Urinary bladder (tissue), 4 donors: ENCODE results near the gene PCDHGA9. TPM values are rescaled to one million over a fixed set of nuclear protein-coding genes. Genes with fewer than 3 reads are reported as not detected.
"Not testable (repeated sequence)": the region's sequence is repeated elsewhere in the genome, so short reads cannot be mapped to it uniquely, and the experiment has no call there.

Experiments
- DNase-seq: peaks from one replicate; pipeline ENCODE4 v3.0.0-alpha.2; 2015; ENCODE audit errors: extremely low spot score
- H3K27ac ChIP-seq: one replicate; pipeline ENCODE4 v1.5.1; 2013; ENCODE audit warnings: low read depth, mild to moderate bottlenecking, moderate library complexity
- H3K36me3 ChIP-seq: one replicate; pipeline ENCODE4 v1.6.1; 2013; ENCODE audit warnings: mild to moderate bottlenecking, moderate library complexity; ENCODE audit not compliant: insufficient read depth
- H3K4me1 ChIP-seq: one replicate; pipeline ENCODE4 v1.6.1; 2013; ENCODE audit warnings: mild to moderate bottlenecking, moderate library complexity; ENCODE audit not compliant: insufficient read depth
- H3K4me3 ChIP-seq: one replicate; pipeline ENCODE4 v1.5.1; 2013; ENCODE audit warnings: low read depth, low read length
- WGBS: extraction: QIAGEN DNeasy Blood & Tissue Kit; methylation state at CpG from one replicate; pipeline ENCODE4 v1.1.7; 2013; 5-methylcytosine and 5-hydroxymethylcytosine counted together
- polyA plus RNA-seq: library from polyadenylated mRNA; stranded (reverse); fragments of 200-250 nt; gene quantifications from one replicate; pipeline ENCODE4 v1.2.3, GENCODE V29; 2013
- total RNA-seq: library from RNA; depleted of rRNA; stranded (reverse); fragments of >200 nt; gene quantifications from one replicate; pipeline ENCODE4 v1.2.3, GENCODE V29; 2014
- donor health status: healthy with polysubstance abuse.
- donor health status: healthy.

Gene PCDHGA9
- total and polyA plus RNA-seq, 2 donors: 3.1 to 12.5 TPM

GRCh38 chr5:141432726-141433125, 30.1 kb downstream of the PCDHGA9 start:
- not testable (repeated sequence) for H3K4me3 ChIP-seq, H3K4me1 ChIP-seq, H3K36me3 ChIP-seq, H3K27ac ChIP-seq, DNase-seq
- WGBS: 25% methylated on average over 29 of the region's 29 CpGs

- Histone ChIP-seq H3K36me3 (no peaks in the 10 kb centered on the region), H3K4me3 (no peak overlapping the region), H3K4me1 (no peaks in the 10 kb centered on the region), H3K27ac (no peak overlapping the region)
- no peak for DNase-seq
- WGBS: 76% methylated on average over 2 of the region's 2 CpGs
Observed at GRCh38 chr5:141434006-141434405, 31.4 kb downstream of the PCDHGA9 start.

GRCh38 chr5:141437221-141437620, 34.6 kb downstream of the PCDHGA9 start:
- Histone ChIP-seq H3K27ac (no peak overlapping the region), H3K36me3 (no peaks in the 10 kb centered on the region), H3K4me1 (no peaks in the 10 kb centered on the region), H3K4me3 (no peak overlapping the region)
- DNase-seq: no peak
- WGBS: 92% methylated on average over 2 of the region's 2 CpGs

- H3K36me3 ChIP-seq: no peaks in the 10 kb centered on the region
- WGBS: 62% methylated on average over 10 of the region's 10 CpGs
- DNase-seq: no peak
- H3K4me3 ChIP-seq: no peak overlapping the region
- H3K27ac ChIP-seq: no peak overlapping the region
- H3K4me1 ChIP-seq: no peaks in the 10 kb centered on the region
Observed at GRCh38 chr5:141439411-141440141, 37.0 kb downstream of the PCDHGA9 start.

GRCh38 chr5:141440341-141440740, 37.8 kb downstream of the PCDHGA9 start:
- Histone ChIP-seq H3K4me1 (no peaks in the 10 kb centered on the region), H3K4me3 (no peak overlapping the region), H3K36me3 (no peaks in the 10 kb centered on the region), H3K27ac (no peak overlapping the region)
- DNase-seq: no peak
- 95% methylated on average over 9 of the region's 9 CpGs for WGBS

GRCh38 chr5:141441571-141442170, 39.1 kb downstream of the PCDHGA9 start:
- 44% methylated on average over 50 of the region's 50 CpGs for WGBS
- Histone ChIP-seq H3K36me3 (no peaks in the 10 kb centered on the region), H3K27ac (no peak overlapping the region), H3K4me1 (no peaks in the 10 kb centered on the region), H3K4me3 (no peak overlapping the region)
- no peak for DNase-seq

Other genes with a start within 250 kb of the PCDHGA9 start
Only the 30 nearest of the 37 such genes appear.
- 2.4 TPM for gene PCDHB9, start 215.6 kb upstream of the PCDHGA9 start, total RNA-seq
- gene PCDHB9, start 215.6 kb upstream of the PCDHGA9 start, polyA plus RNA-seq: 1.2 TPM
- 5.0 TPM for gene PCDHB10, start 210.4 kb upstream of the PCDHGA9 start, total RNA-seq
- gene PCDHB10, start 210.4 kb upstream of the PCDHGA9 start, polyA plus RNA-seq: 5.1 TPM
- 7.3 TPM for gene PCDHB11, start 203.2 kb upstream of the PCDHGA9 start, total RNA-seq
- gene PCDHB11, start 203.2 kb upstream of the PCDHGA9 start, polyA plus RNA-seq: 2.8 TPM
- gene PCDHB12, start 194.1 kb upstream of the PCDHGA9 start, total RNA-seq: 6.9 TPM
- gene PCDHB12, start 194.1 kb upstream of the PCDHGA9 start, polyA plus RNA-seq: 3.4 TPM
- 5.9 TPM for gene PCDHB13, start 188.9 kb upstream of the PCDHGA9 start, total RNA-seq
- gene PCDHB13, start 188.9 kb upstream of the PCDHGA9 start, polyA plus RNA-seq: 2.5 TPM
- 10.1 TPM for gene PCDHB14, start 179.4 kb upstream of the PCDHGA9 start, total RNA-seq
- gene PCDHB14, start 179.4 kb upstream of the PCDHGA9 start, polyA plus RNA-seq: 8.2 TPM
- gene PCDHB15, start 157.4 kb upstream of the PCDHGA9 start, total RNA-seq: 7.8 TPM
- gene PCDHB15, start 157.4 kb upstream of the PCDHGA9 start, polyA plus RNA-seq: 7.3 TPM
- 0.69 TPM for gene SLC25A2, start 98.7 kb upstream of the PCDHGA9 start, total RNA-seq
- gene SLC25A2, start 98.7 kb upstream of the PCDHGA9 start, polyA plus RNA-seq: not detected
- gene TAF7, start 82.0 kb upstream of the PCDHGA9 start, total RNA-seq: 85.9 TPM
- gene TAF7, start 82.0 kb upstream of the PCDHGA9 start, polyA plus RNA-seq: 100 TPM
- 1.2 TPM for gene PCDHGA1, start 72.3 kb upstream of the PCDHGA9 start, total RNA-seq
- gene PCDHGA1, start 72.3 kb upstream of the PCDHGA9 start, polyA plus RNA-seq: 1.2 TPM
- gene PCDHGA2, start 64.0 kb upstream of the PCDHGA9 start, total RNA-seq: 5.7 TPM
- gene PCDHGA2, start 64.0 kb upstream of the PCDHGA9 start, polyA plus RNA-seq: 4.1 TPM
- gene PCDHGA3, start 58.9 kb upstream of the PCDHGA9 start, total RNA-seq: 4.6 TPM
- 1.6 TPM for gene PCDHGA3, start 58.9 kb upstream of the PCDHGA9 start, polyA plus RNA-seq
- gene PCDHGB1, start 52.7 kb upstream of the PCDHGA9 start, total RNA-seq: 5.7 TPM
- 0.47 TPM for gene PCDHGB1, start 52.7 kb upstream of the PCDHGA9 start, polyA plus RNA-seq
- gene PCDHGA4, start 47.8 kb upstream of the PCDHGA9 start, total RNA-seq: 5.8 TPM
- gene PCDHGA4, start 47.8 kb upstream of the PCDHGA9 start, polyA plus RNA-seq: 2.2 TPM
- 7.9 TPM for gene PCDHGB2, start 42.8 kb upstream of the PCDHGA9 start, total RNA-seq
- 2.2 TPM for gene PCDHGB2, start 42.8 kb upstream of the PCDHGA9 start, polyA plus RNA-seq
- gene PCDHGA5, start 38.6 kb upstream of the PCDHGA9 start, total RNA-seq: 7.0 TPM
- 2.6 TPM for gene PCDHGA5, start 38.6 kb upstream of the PCDHGA9 start, polyA plus RNA-seq
- gene PCDHGB3, start 32.5 kb upstream of the PCDHGA9 start, total RNA-seq: 7.3 TPM
- 1.4 TPM for gene PCDHGB3, start 32.5 kb upstream of the PCDHGA9 start, polyA plus RNA-seq
- gene PCDHGA6, start 28.9 kb upstream of the PCDHGA9 start, total RNA-seq: 9.6 TPM
- gene PCDHGA6, start 28.9 kb upstream of the PCDHGA9 start, polyA plus RNA-seq: 3.7 TPM
- gene PCDHGA7, start 20.0 kb upstream of the PCDHGA9 start, total RNA-seq: 6.9 TPM
- gene PCDHGA7, start 20.0 kb upstream of the PCDHGA9 start, polyA plus RNA-seq: 1.9 TPM
- 11.7 TPM for gene PCDHGB4, start 15.1 kb upstream of the PCDHGA9 start, total RNA-seq
- gene PCDHGB4, start 15.1 kb upstream of the PCDHGA9 start, polyA plus RNA-seq: 2.4 TPM
- 9.1 TPM for gene PCDHGA8, start 10.1 kb upstream of the PCDHGA9 start, total RNA-seq
- 0.25 TPM for gene PCDHGA8, start 10.1 kb upstream of the PCDHGA9 start, polyA plus RNA-seq
- 13.5 TPM for gene PCDHGB5, start 4.8 kb upstream of the PCDHGA9 start, total RNA-seq
- gene PCDHGB5, start 4.8 kb upstream of the PCDHGA9 start, polyA plus RNA-seq: 4.7 TPM
- gene PCDHGB6, start 5.2 kb downstream of the PCDHGA9 start, total RNA-seq: 12.0 TPM
- gene PCDHGB6, start 5.2 kb downstream of the PCDHGA9 start, polyA plus RNA-seq: 5.0 TPM
- 12.3 TPM for gene PCDHGA10, start 10.2 kb downstream of the PCDHGA9 start, total RNA-seq
- gene PCDHGA10, start 10.2 kb downstream of the PCDHGA9 start, polyA plus RNA-seq: 1.6 TPM
- gene PCDHGB7, start 14.9 kb downstream of the PCDHGA9 start, total RNA-seq: 10.4 TPM
- 11.7 TPM for gene PCDHGB7, start 14.9 kb downstream of the PCDHGA9 start, polyA plus RNA-seq
- gene PCDHGA11, start 18.3 kb downstream of the PCDHGA9 start, total RNA-seq: 12.5 TPM
- 1.9 TPM for gene PCDHGA11, start 18.3 kb downstream of the PCDHGA9 start, polyA plus RNA-seq
- gene PCDHGA12, start 27.7 kb downstream of the PCDHGA9 start, total RNA-seq: 7.8 TPM
- gene PCDHGA12, start 27.7 kb downstream of the PCDHGA9 start, polyA plus RNA-seq: 2.9 TPM
- gene PCDHGC3, start 73.2 kb downstream of the PCDHGA9 start, total RNA-seq: 62.8 TPM
- 101 TPM for gene PCDHGC3, start 73.2 kb downstream of the PCDHGA9 start, polyA plus RNA-seq
- 6.8 TPM for gene PCDHGC4, start 82.3 kb downstream of the PCDHGA9 start, total RNA-seq
- gene PCDHGC4, start 82.3 kb downstream of the PCDHGA9 start, polyA plus RNA-seq: 0.23 TPM
- 3.7 TPM for gene PCDHGC5, start 86.3 kb downstream of the PCDHGA9 start, total RNA-seq
- 0.29 TPM for gene PCDHGC5, start 86.3 kb downstream of the PCDHGA9 start, polyA plus RNA-seq